WTC11 (cell line): ENCODE results near the gene ZNF423. TPM values are rescaled to one million over a fixed set of nuclear protein-coding genes. Genes with fewer than 3 reads are reported as not detected.

Source experiments
- ATAC-seq: fragments of 200-7000 bp; cut with Tn5 transposase; 2 replicates; pipeline ENCODE4 v1.10.0; 2021; ENCODE audit warnings: mild to moderate bottlenecking, moderate library complexity
- CTCF ChIA-PET: fragments of 300-600 bp; sonication (Branson Sonifier 250); formaldehyde crosslinking; loops from one replicate; lab custom pipeline; 2021; ENCODE audit warnings: antibody characterized with exemption; lab: Charles Lee
- POLR2A ChIA-PET: fragments of 350-600 bp; sonication (Branson Sonifier 250); formaldehyde crosslinking; loops from one replicate; lab custom pipeline; 2021; ENCODE audit warnings: antibody characterized with exemption; lab: Charles Lee
- DNase-seq: peaks from one replicate; pipeline ENCODE4 v3.0.0; 2021; ENCODE audit warnings: low spot score
- H3K27ac Mint-ChIP-seq: 2 replicates; pipeline ENCODE4 v1.8.0; 2021; ENCODE audit warnings: mixed read lengths
- H3K27me3 Mint-ChIP-seq: 2 replicates; pipeline ENCODE4 v1.8.0; 2021; ENCODE audit warnings: low read depth, mild to moderate bottlenecking, moderate library complexity, mixed read lengths
- H3K36me3 Mint-ChIP-seq: 2 replicates; pipeline ENCODE4 v1.8.0; 2021; ENCODE audit warnings: mixed read lengths
- H3K4me1 Mint-ChIP-seq: 2 replicates; pipeline ENCODE4 v1.8.0; 2022; ENCODE audit warnings: mixed read lengths
- H3K4me3 Mint-ChIP-seq: 2 replicates; pipeline ENCODE4 v1.8.0; 2021; ENCODE audit warnings: mild to moderate bottlenecking, moderate library complexity, mixed read lengths
- H3K9me3 Mint-ChIP-seq: 2 replicates; pipeline ENCODE4 v1.8.0; 2021; ENCODE audit warnings: mixed read lengths
- ATF1 ChIP-seq: sonication (generic); formaldehyde crosslinking; IDR thresholded peaks from 2 replicates; pipeline ENCODE4 v1.8.1; 2023; ENCODE audit warnings: mild to moderate bottlenecking, moderate library complexity, missing genetic modification reagents
- CREM ChIP-seq: sonication (generic); formaldehyde crosslinking; IDR thresholded peaks from 2 replicates; pipeline ENCODE4 v1.8.1; 2022; ENCODE audit warnings: mild to moderate bottlenecking, missing genetic modification reagents, moderate library complexity
- EMX1 ChIP-seq: fragments of 250-450 bp; sonication (Bioruptor Pico); IDR thresholded peaks from 2 replicates; pipeline ENCODE4 v1.8.0; 2021; ENCODE audit warnings: mild to moderate bottlenecking
- ERG ChIP-seq: fragments of 250-450 bp; sonication (Bioruptor Pico); IDR thresholded peaks from 2 replicates; pipeline ENCODE4 v1.8.0; 2021; ENCODE audit warnings: mild to moderate bottlenecking
- FOXJ3 ChIP-seq: sonication (generic); formaldehyde crosslinking; IDR thresholded peaks from 2 replicates; pipeline ENCODE4 v1.9.0; 2021; ENCODE audit warnings: missing genetic modification reagents, mild to moderate bottlenecking, borderline replicate concordance
- GRHL2 ChIP-seq: fragments of 250-450 bp; sonication (Bioruptor Pico); IDR thresholded peaks from 2 replicates; pipeline ENCODE4 v1.8.0; 2022; ENCODE audit warnings: mild to moderate bottlenecking, moderate library complexity; ENCODE audit not compliant: insufficient replicate concordance, severe bottlenecking
- IRF2 ChIP-seq: sonication (generic); formaldehyde crosslinking; IDR thresholded peaks from 2 replicates; pipeline ENCODE4 v1.8.0; 2022; ENCODE audit warnings: low read depth, missing genetic modification reagents, borderline replicate concordance
- JAZF1 ChIP-seq: fragments of 250-450 bp; sonication (Bioruptor Pico); IDR thresholded peaks from 2 replicates; pipeline ENCODE4 v1.9.0; 2021; ENCODE audit warnings: moderate library complexity, mild to moderate bottlenecking, inconsistent platforms
- JUN ChIP-seq: sonication (generic); formaldehyde crosslinking; IDR thresholded peaks from 2 replicates; pipeline ENCODE4 v1.8.0; 2023; ENCODE audit warnings: mild to moderate bottlenecking, missing genetic modification reagents
- MYBL2 ChIP-seq: sonication (generic); formaldehyde crosslinking; IDR thresholded peaks from 2 replicates; pipeline ENCODE4 v1.8.1; 2023; ENCODE audit warnings: mild to moderate bottlenecking, moderate library complexity, missing genetic modification reagents
- NFATC4 ChIP-seq: fragments of 250-450 bp; sonication (Bioruptor Pico); IDR thresholded peaks from 2 replicates; pipeline ENCODE4 v1.9.0; 2021; ENCODE audit warnings: mild to moderate bottlenecking
- RELA ChIP-seq: sonication (generic); formaldehyde crosslinking; IDR thresholded peaks from 2 replicates; pipeline ENCODE4 v1.8.1; 2022; ENCODE audit warnings: missing genetic modification reagents, mild to moderate bottlenecking, borderline replicate concordance
- TEAD4 ChIP-seq: sonication (generic); formaldehyde crosslinking; IDR thresholded peaks from 2 replicates; pipeline ENCODE4 v1.8.0; 2022; ENCODE audit warnings: mild to moderate bottlenecking, missing genetic modification reagents
- ZBTB21 ChIP-seq: sonication (generic); formaldehyde crosslinking; IDR thresholded peaks from 2 replicates; pipeline ENCODE4 v1.8.1; 2023; ENCODE audit warnings: mild to moderate bottlenecking, missing genetic modification reagents, borderline replicate concordance
- ZNF219 ChIP-seq: sonication (generic); formaldehyde crosslinking; IDR thresholded peaks from 2 replicates; pipeline ENCODE4 v1.8.0; 2023; ENCODE audit warnings: missing genetic modification reagents, mild to moderate bottlenecking, borderline replicate concordance
- ZNF232 ChIP-seq: sonication (generic); formaldehyde crosslinking; IDR thresholded peaks from 2 replicates; pipeline ENCODE4 v1.8.0; 2022; ENCODE audit warnings: mild to moderate bottlenecking, missing genetic modification reagents
- ZNF423 ChIP-seq: fragments of 250-450 bp; sonication (Bioruptor Pico); IDR thresholded peaks from 2 replicates; pipeline ENCODE4 v2.1.2; 2022; ENCODE audit warnings: mild to moderate bottlenecking, moderate library complexity
- ZNF532 ChIP-seq: fragments of 250-450 bp; sonication (Bioruptor Pico); IDR thresholded peaks from 2 replicates; pipeline ENCODE4 v1.9.0; 2021; ENCODE audit warnings: mild to moderate bottlenecking, borderline replicate concordance
- ZSCAN18 ChIP-seq: fragments of 250-450 bp; sonication (Bioruptor Pico); IDR thresholded peaks from 2 replicates; pipeline ENCODE4 v2.1.2; 2022; ENCODE audit warnings: mild to moderate bottlenecking, moderate library complexity
- total RNA-seq: library from RNA; stranded (reverse); gene quantifications from 3 replicates; pipeline ENCODE4 v1.2.3, GENCODE V29; 2021
- TF ChIP-seq, protein P1 (sequence below): sonication (generic); formaldehyde crosslinking; IDR thresholded peaks from 2 replicates; pipeline ENCODE4 v1.8.1; 2023; ENCODE audit warnings: mild to moderate bottlenecking, missing genetic modification reagents
- TF ChIP-seq, protein P2 (sequence below): sonication (generic); formaldehyde crosslinking; IDR thresholded peaks from 2 replicates; pipeline ENCODE4 v1.8.0; 2022; ENCODE audit warnings: mild to moderate bottlenecking, missing genetic modification reagents
- TF ChIP-seq, protein P3 (sequence below): sonication (generic); formaldehyde crosslinking; IDR thresholded peaks from 2 replicates; pipeline ENCODE4 v1.8.0; 2023; ENCODE audit warnings: mild to moderate bottlenecking, missing genetic modification reagents

The ZNF423 gene
- total RNA-seq, 1 experiment from 2014 or later = 38.8 TPM

DNA sequence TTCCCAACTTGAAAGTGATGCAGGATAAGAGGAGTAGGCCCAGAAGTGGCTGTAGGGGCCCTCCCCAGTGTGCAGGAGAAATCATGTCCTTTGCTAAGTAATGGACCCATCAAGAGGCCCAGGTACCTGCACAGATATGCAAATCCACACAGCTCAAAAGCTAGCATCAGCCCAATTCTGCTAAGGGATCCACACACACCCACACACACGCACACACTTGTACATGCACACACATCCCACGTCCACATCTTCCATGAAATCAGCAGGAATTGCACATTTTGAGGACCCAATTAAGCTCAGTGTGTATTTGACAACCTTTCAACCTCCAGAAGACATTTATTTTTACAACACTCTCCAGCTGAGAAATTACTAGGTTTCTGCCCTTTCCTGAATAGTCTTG, 297.5 kb downstream of the ZNF423 start (continued):
- TF ChIP-seq ERG (CRISPR knock-in tag) (no peak), EMX1 (CRISPR knock-in tag) (no peak), MYBL2 (no peak), ZNF232 (no peak), JUN (CRISPR knock-in tag) (no peak), JAZF1 (no peak), ZNF219 (CRISPR knock-in tag) (no peak), CREM (CRISPR knock-in tag) (no peak), TEAD4 (CRISPR knock-in tag) (no peak), NFATC4 (CRISPR knock-in tag) (no peak)
- TF ChIP-seq, protein P1, sequence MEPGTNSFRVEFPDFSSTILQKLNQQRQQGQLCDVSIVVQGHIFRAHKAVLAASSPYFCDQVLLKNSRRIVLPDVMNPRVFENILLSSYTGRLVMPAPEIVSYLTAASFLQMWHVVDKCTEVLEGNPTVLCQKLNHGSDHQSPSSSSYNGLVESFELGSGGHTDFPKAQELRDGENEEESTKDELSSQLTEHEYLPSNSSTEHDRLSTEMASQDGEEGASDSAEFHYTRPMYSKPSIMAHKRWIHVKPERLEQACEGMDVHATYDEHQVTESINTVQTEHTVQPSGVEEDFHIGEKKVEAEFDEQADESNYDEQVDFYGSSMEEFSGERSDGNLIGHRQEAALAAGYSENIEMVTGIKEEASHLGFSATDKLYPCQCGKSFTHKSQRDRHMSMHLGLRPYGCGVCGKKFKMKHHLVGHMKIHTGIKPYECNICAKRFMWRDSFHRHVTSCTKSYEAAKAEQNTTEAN = no peak
- TF ChIP-seq, protein P2, sequence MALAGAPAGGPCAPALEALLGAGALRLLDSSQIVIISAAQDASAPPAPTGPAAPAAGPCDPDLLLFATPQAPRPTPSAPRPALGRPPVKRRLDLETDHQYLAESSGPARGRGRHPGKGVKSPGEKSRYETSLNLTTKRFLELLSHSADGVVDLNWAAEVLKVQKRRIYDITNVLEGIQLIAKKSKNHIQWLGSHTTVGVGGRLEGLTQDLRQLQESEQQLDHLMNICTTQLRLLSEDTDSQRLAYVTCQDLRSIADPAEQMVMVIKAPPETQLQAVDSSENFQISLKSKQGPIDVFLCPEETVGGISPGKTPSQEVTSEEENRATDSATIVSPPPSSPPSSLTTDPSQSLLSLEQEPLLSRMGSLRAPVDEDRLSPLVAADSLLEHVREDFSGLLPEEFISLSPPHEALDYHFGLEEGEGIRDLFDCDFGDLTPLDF (CRISPR knock-in tag) = no peak
- TF ChIP-seq, protein P3, sequence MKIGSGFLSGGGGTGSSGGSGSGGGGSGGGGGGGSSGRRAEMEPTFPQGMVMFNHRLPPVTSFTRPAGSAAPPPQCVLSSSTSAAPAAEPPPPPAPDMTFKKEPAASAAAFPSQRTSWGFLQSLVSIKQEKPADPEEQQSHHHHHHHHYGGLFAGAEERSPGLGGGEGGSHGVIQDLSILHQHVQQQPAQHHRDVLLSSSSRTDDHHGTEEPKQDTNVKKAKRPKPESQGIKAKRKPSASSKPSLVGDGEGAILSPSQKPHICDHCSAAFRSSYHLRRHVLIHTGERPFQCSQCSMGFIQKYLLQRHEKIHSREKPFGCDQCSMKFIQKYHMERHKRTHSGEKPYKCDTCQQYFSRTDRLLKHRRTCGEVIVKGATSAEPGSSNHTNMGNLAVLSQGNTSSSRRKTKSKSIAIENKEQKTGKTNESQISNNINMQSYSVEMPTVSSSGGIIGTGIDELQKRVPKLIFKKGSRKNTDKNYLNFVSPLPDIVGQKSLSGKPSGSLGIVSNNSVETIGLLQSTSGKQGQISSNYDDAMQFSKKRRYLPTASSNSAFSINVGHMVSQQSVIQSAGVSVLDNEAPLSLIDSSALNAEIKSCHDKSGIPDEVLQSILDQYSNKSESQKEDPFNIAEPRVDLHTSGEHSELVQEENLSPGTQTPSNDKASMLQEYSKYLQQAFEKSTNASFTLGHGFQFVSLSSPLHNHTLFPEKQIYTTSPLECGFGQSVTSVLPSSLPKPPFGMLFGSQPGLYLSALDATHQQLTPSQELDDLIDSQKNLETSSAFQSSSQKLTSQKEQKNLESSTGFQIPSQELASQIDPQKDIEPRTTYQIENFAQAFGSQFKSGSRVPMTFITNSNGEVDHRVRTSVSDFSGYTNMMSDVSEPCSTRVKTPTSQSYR (CRISPR knock-in tag) = no peak
- TF ChIP-seq, all 79 proteins: peak for 0

DNA sequence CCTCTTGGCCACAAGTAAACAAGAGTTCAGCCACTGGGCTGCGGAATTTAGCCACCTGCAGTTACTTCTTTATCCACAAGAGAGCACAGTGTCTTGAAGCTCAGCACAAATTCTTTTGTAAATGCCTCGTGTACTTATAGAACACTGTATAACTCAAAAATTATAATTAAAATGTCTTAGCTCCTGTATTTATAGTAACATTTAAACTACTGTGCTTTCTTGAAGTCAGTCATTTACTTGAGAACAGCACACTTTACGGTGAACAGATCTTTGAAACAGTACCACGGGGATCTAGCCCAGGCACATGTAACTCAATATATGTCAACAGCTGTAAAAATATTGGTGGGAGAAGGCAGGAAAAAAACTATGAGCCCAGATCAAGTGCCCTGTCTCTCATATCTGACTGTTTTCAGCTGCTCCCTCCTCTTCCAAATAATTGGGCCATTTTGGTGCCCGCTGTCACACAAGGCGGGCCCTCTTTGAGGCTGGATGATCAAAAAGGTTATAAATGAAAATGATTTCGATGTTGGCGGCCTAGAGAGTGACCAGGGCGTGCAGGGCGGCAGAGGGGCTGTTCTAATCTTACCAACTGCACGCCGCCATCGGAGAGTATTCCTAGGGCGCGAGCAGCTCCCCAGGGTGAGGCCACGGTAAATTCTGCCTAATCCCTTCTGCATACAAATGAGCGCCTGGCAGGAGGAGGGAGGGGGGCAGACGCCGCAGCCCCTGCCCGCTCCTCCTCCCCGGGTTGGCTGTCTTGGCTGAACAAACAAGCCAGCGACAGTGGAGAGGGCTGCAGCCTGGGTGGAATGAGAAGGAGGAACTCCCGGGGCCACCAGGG, 299.1 kb downstream of the ZNF423 start:
- H3K4me3 Mint-ChIP-seq = no peak overlapping the region; the same call in 1 of the 2 replicates
- H3K4me1 Mint-ChIP-seq = no peaks in the 10 kb centered on the region
- H3K27me3 Mint-ChIP-seq = no peaks in the 10 kb centered on the region
- H3K27ac Mint-ChIP-seq = peak overlapping the region; percentile 87
- ChIA-PET POLR2A (interaction anchor here (0.5 to 1.1 kb wide), 3 partner anchors 8 to 148 kb away, joined by 3 read pairs; no protein-coding TSS in a partner anchor), CTCF (interaction anchor here (0.7 to 4.2 kb wide), 41 partner anchors 8 to 468 kb away, joined by 3 to 100 read pairs (median 5); partner anchors contain the start of gene CNEP1R1)
- ATAC-seq (peak; percentile 91), DNase-seq (peak; percentile 68)
- H3K36me3 Mint-ChIP-seq = no peaks in the 10 kb centered on the region
- H3K9me3 Mint-ChIP-seq = no peaks in the 10 kb centered on the region
- TF ChIP-seq FOXJ3 (CRISPR knock-in tag) = no peak
- no peak for TF ChIP-seq ZSCAN18 (CRISPR knock-in tag)
- TF ChIP-seq IRF2 (CRISPR knock-in tag) = no peak
- no peak for TF ChIP-seq ZNF532 (CRISPR knock-in tag)
- no peak for TF ChIP-seq ATF1 (CRISPR knock-in tag)
- no peak for TF ChIP-seq GRHL2 (CRISPR knock-in tag)
- TF ChIP-seq ZBTB21 (CRISPR knock-in tag) = no peak
- no peak for TF ChIP-seq RELA (CRISPR knock-in tag)
- peak; percentile 95 for TF ChIP-seq ZNF423 (CRISPR knock-in tag)
